ENCODE measurements around the gene TBCB.
A peak's percentile ranks its signal among the peaks of the same experiment; 100 is the strongest.
"Not testable (repeated sequence)": the region's sequence is repeated elsewhere in the genome, so short reads cannot be mapped to it uniquely, and the experiment has no call there.

The TBCB gene, protein sequence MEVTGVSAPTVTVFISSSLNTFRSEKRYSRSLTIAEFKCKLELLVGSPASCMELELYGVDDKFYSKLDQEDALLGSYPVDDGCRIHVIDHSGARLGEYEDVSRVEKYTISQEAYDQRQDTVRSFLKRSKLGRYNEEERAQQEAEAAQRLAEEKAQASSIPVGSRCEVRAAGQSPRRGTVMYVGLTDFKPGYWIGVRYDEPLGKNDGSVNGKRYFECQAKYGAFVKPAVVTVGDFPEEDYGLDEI

DNA sequence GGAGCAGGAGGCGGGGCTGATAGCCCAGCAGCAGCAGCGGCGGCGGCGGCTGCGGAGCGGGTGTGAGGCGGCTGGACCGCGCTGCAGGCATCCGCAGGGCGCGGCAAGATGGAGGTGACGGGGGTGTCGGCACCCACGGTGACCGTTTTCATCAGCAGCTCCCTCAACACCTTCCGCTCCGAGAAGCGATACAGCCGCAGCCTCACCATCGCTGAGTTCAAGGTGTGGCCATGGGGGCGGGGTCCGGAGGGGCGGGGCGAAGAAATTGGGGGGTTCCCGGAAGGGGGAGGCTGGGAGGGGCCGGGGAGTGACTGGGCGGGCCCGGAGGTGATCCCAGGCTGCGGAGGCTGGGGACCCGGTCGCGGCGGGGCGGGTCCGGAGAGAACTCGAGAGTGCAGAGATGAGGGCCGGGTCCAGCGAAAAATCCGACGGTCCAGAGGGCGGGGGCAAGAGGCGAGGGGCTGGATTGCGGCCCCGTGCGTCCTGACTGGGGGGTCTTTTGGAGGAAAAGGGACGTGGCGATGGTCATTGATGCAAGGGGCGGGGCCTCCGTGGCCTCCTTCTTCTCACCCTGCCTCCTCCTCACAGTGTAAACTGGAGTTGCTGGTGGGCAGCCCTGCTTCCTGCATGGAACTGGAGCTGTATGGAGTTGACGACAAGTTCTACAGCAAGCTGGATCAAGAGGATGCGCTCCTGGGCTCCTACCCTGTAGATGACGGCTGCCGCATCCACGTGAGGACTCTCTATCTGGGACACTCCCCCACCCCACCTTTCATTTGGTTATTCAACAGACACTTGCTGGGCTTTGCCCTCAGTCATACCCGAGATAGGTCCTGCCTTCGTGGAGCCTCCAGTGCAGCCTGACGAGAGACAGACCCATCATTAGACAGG, at the start of gene TBCB:
Gene TBCB, plus strand, starts transcription at position 16 of the 891 bp plus-strand sequence. Its CDS starts 93 bp downstream, at position 109.
- Histone ChIP-seq H3K4me3 (ENCODE audit: low read depth, low read length) (peak within 1 kb of the TSS; percentile 93), H3K79me2 (ENCODE audit: control insufficient read depth, insufficient read depth, low read length, unreplicated experiment) (peaks cover 8% of the 10 kb centered on the region), H3K4me1 (ENCODE audit: control insufficient read depth, insufficient read depth, low read length, unreplicated experiment) (peaks cover 4% of the 10 kb centered on the region), H3K36me3 (ENCODE audit: insufficient read depth, low read length) (no peaks in the 10 kb centered on the region), H2AFZ (ENCODE audit: low read length, unreplicated experiment) (peak within 1 kb of the TSS; percentile 65), H3K27ac (ENCODE audit: low read depth, low read length) (peak within 1 kb of the TSS; percentile 61), H3K27me3 (ENCODE audit: insufficient read depth, low read length) (no peaks in the 10 kb centered on the region)

DNA sequence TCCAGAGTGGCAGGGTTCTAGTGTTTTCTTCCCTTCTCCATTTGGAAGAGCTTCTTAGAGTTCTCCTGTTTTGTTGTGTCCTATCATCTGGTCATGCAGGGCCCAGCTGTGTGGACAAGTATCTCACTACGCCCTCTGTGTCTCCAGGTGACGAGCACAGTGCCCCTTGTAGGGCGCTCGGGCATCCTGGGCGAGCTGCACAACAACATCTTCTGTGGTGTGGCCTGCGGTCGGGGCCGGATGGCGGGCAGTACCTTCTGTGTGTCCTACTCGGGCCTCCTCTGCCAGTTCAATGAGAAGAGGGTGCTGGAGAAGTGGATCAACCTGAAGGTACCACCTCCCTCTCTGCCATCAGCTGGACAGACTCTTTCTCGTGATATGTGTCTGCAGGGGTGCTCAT, 47.6 kb upstream of the TBCB start:
- Histone ChIP-seq H3K27me3 (ENCODE audit: insufficient read depth, low read length) (no peaks in the 10 kb centered on the region), H3K36me3 (ENCODE audit: insufficient read depth, low read length) (no peaks in the 10 kb centered on the region), H2AFZ (ENCODE audit: low read length, unreplicated experiment) (no peak overlapping the region), H3K4me1 (ENCODE audit: control insufficient read depth, insufficient read depth, low read length, unreplicated experiment) (no peaks in the 10 kb centered on the region), H3K4me3 (ENCODE audit: low read depth, low read length) (no peak overlapping the region), H3K27ac (ENCODE audit: low read depth, low read length) (no peak overlapping the region), H3K79me2 (ENCODE audit: control insufficient read depth, insufficient read depth, low read length, unreplicated experiment) (no peaks in the 10 kb centered on the region)

DNA sequence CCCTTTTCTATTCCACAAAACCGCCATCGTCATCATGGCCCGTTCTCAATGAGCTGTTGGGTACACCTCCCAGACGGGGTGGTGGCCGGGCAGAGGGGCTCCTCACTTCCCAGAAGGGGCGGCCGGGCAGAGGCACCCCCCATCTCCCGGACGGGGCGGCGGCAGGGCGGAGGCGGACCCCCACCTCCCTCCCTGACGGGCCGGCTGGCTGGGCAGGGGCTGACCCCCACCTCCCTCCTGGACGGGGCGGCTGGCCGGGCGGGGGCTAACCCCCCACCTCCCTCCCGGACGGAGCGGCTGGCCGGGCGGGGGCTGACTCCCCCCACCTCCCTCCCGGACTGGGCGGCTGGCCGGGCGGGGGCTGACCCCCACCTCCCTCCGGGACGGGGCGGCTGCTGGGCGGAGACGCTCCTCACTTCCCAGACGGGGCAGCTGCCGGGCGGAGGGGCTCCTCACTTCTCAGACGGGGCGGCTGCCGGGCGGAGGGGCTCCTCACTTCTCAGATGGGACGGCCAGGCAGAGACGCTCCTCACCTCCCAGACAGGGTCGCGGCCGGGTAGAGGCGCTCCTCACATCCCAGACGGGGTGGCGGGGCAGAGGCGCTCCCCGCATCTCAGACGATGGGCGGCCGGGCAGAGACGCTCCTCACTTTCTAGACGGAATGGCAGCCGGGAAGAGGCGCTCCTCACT, 46.3 kb upstream of the TBCB start:
- not testable (repeated sequence) for H3K4me3 ChIP-seq (ENCODE audit: low read depth, low read length); H3K79me2 ChIP-seq (ENCODE audit: control insufficient read depth, insufficient read depth, low read length, unreplicated experiment); H3K36me3 ChIP-seq (ENCODE audit: insufficient read depth, low read length)

DNA sequence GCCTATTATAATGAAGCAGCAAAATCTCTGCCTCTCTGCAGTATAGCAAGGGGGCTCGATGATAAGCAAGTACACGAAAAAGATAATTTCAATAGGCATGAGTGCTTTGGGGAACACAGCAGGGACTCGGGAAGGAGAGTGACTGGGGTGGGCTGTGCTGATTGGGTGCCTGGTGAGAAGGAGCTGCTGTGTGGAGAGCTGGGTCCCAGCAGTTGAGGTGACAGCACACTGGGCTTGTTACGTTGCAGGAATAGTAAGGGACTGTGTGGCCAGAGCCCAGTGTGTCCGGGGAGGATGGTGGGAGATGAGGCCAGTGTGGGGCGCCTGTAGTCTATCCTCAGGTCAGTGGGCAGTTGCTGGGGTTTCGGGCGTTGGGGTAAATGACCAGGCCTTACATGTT, 43.2 kb upstream of the TBCB start:
- Histone ChIP-seq H2AFZ (ENCODE audit: low read length, unreplicated experiment) (no peak overlapping the region), H3K36me3 (ENCODE audit: insufficient read depth, low read length) (no peaks in the 10 kb centered on the region), H3K79me2 (ENCODE audit: control insufficient read depth, insufficient read depth, low read length, unreplicated experiment) (no peaks in the 10 kb centered on the region), H3K4me1 (ENCODE audit: control insufficient read depth, insufficient read depth, low read length, unreplicated experiment) (no peaks in the 10 kb centered on the region), H3K4me3 (ENCODE audit: low read depth, low read length) (no peak overlapping the region), H3K27me3 (ENCODE audit: insufficient read depth, low read length) (no peaks in the 10 kb centered on the region), H3K27ac (ENCODE audit: low read depth, low read length) (no peak overlapping the region)

More for the DNA sequence above, 46.3 kb upstream of the TBCB start:
- not testable (repeated sequence) for H3K27ac ChIP-seq (ENCODE audit: low read depth, low read length); H2AFZ ChIP-seq (ENCODE audit: low read length, unreplicated experiment); H3K27me3 ChIP-seq (ENCODE audit: insufficient read depth, low read length); H3K4me1 ChIP-seq (ENCODE audit: control insufficient read depth, insufficient read depth, low read length, unreplicated experiment)

DNA sequence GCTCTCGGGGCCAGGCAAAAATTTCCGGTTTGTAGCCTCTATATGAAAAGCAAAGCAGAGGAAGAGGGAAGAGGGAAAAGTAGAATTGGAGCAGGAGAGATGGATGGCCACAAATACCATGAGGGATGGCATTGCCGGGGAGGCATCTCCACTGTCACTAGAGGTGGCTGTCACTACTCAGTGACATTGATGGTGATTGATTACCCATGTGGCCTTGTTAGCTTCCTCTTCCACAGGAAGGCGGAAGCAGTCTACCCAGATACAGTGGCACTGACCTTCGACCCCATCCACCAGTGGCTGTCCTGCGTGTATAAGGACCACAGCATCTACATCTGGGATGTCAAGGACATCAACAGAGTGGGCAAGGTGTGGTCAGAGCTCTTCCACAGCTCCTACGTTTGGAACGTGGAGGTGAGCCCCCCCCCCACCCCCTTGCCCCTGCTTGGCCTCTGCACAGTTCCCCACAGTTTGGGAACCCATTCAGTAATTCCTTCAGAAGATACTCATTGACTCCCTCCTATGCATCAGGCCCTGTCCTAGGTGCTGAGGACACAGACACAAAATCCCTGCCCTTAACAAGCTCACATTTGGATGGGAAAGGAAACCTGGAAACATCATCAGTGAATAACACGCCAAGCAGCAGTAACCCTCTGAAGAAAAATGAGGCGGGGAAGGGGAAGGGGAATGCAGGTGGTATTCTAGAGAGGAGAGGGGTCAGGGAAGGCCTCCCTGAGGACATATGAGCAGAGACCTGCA, 42.0 kb upstream of the TBCB start:
- no peak overlapping the region for H2AFZ ChIP-seq (ENCODE audit: low read length, unreplicated experiment)
- no peaks in the 10 kb centered on the region for H3K4me1 ChIP-seq (ENCODE audit: control insufficient read depth, insufficient read depth, low read length, unreplicated experiment)
- H3K27ac ChIP-seq (ENCODE audit: low read depth, low read length): no peak overlapping the region
- H3K36me3 ChIP-seq (ENCODE audit: insufficient read depth, low read length): no peaks in the 10 kb centered on the region
- H3K4me3 ChIP-seq (ENCODE audit: low read depth, low read length): no peak overlapping the region
- no peaks in the 10 kb centered on the region for H3K27me3 ChIP-seq (ENCODE audit: insufficient read depth, low read length)
- no peaks in the 10 kb centered on the region for H3K79me2 ChIP-seq (ENCODE audit: control insufficient read depth, insufficient read depth, low read length, unreplicated experiment)

DNA sequence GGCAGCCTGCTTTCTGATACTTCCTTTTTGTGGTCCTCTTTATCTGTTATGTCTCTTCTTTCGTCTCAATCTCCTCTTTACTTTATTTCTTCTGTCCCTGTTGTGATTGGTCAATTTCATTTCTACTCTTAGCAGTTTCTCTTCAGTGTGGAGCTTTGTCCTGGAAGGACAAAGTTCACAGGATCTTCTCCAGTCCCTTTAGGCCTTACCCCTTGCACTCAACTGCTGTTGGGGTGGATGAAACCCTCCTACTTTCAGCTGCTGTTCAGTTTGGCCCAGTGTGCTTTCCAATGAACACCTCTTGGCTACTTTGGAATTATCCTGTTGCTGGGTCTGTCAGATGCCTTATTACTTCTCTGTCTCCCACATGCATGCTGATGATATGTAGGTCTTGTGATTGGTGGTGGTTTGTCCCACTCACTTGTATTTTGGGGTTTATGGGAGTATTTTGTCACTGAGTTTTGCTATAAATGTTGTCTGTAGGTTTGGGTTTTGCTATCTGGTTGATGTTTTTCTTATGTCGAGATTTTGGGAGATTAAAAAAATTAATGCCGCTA, 35.8 kb upstream of the TBCB start:
- Histone ChIP-seq H3K27ac (ENCODE audit: low read depth, low read length) (no peak overlapping the region), H3K36me3 (ENCODE audit: insufficient read depth, low read length) (no peaks in the 10 kb centered on the region), H3K27me3 (ENCODE audit: insufficient read depth, low read length) (no peaks in the 10 kb centered on the region), H3K79me2 (ENCODE audit: control insufficient read depth, insufficient read depth, low read length, unreplicated experiment) (no peaks in the 10 kb centered on the region), H2AFZ (ENCODE audit: low read length, unreplicated experiment) (no peak overlapping the region), H3K4me1 (ENCODE audit: control insufficient read depth, insufficient read depth, low read length, unreplicated experiment) (peaks cover 8% of the 10 kb centered on the region), H3K4me3 (ENCODE audit: low read depth, low read length) (no peak overlapping the region)

DNA sequence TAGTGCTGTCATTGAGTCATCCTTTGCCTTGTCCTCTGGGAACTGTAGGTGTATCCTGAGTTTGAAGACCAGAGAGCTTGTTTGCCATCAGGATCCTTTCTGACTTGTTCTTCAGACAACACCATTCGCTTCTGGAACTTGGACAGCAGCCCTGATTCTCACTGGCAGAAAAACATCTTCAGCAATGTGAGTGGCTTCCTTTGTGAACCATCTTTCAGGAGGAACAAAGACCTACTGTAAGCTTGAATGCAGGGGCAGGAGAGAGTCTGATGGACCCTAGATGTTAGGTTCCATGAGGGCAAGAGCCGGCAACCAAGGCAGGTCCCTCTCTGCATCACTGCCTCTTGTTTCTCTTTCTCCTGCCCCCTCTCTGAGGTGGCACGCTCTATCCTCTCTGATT, 33.9 kb upstream of the TBCB start:
- Histone ChIP-seq H2AFZ (ENCODE audit: low read length, unreplicated experiment) (no peak overlapping the region), H3K36me3 (ENCODE audit: insufficient read depth, low read length) (no peaks in the 10 kb centered on the region), H3K4me3 (ENCODE audit: low read depth, low read length) (no peak overlapping the region), H3K27me3 (ENCODE audit: insufficient read depth, low read length) (no peaks in the 10 kb centered on the region), H3K27ac (ENCODE audit: low read depth, low read length) (no peak overlapping the region), H3K4me1 (ENCODE audit: control insufficient read depth, insufficient read depth, low read length, unreplicated experiment) (peaks cover 8% of the 10 kb centered on the region), H3K79me2 (ENCODE audit: control insufficient read depth, insufficient read depth, low read length, unreplicated experiment) (no peaks in the 10 kb centered on the region)

DNA sequence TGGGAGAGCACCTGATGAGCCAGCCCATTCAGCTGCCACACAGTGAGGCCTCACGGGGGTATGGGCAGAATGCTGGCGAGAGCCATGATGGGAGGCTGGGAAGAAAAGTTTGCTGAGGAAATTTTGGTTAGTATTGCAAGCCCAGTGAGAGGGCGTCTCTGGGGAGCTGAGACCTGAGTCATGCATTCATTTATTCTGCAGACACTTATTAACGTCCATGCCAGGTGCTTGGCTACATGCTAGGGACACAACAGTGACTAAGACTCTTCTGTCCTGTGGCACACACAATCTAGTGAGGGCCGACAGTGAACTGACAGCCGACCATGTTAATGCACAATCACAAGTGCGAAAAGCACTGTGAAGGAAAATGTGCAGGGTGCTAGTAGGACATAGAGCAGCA, 33.4 kb upstream of the TBCB start:
- H2AFZ ChIP-seq (ENCODE audit: low read length, unreplicated experiment): no peak overlapping the region
- no peak overlapping the region for H3K27ac ChIP-seq (ENCODE audit: low read depth, low read length)
- H3K36me3 ChIP-seq (ENCODE audit: insufficient read depth, low read length): no peaks in the 10 kb centered on the region
- H3K4me1 ChIP-seq (ENCODE audit: control insufficient read depth, insufficient read depth, low read length, unreplicated experiment): peaks cover 8% of the 10 kb centered on the region
- no peaks in the 10 kb centered on the region for H3K79me2 ChIP-seq (ENCODE audit: control insufficient read depth, insufficient read depth, low read length, unreplicated experiment)
- no peaks in the 10 kb centered on the region for H3K27me3 ChIP-seq (ENCODE audit: insufficient read depth, low read length)
- H3K4me3 ChIP-seq (ENCODE audit: low read depth, low read length): no peak overlapping the region

DNA sequence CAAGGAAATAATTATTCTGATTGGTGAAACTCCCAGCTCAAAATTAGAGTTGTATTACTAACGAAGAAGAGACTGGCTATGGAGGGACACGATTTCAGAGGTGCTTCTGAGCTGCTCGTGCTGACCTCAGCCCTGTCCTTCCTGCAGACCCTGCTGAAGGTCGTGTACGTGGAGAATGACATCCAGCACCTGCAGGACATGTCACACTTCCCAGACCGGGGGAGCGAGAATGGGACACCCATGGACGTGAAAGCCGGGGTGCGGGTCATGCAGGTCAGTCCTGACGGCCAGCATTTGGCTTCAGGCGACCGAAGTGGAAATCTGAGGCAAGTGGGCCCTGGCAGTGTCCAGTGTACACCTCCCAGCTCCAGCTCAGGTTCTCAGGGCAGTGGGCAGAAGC, 32.4 kb upstream of the TBCB start:
- no peak overlapping the region for H3K27ac ChIP-seq (ENCODE audit: low read depth, low read length)
- H3K36me3 ChIP-seq (ENCODE audit: insufficient read depth, low read length): no peaks in the 10 kb centered on the region
- peaks cover 8% of the 10 kb centered on the region for H3K4me1 ChIP-seq (ENCODE audit: control insufficient read depth, insufficient read depth, low read length, unreplicated experiment)

More for the DNA sequence above, 32.4 kb upstream of the TBCB start:
- Histone ChIP-seq H2AFZ (ENCODE audit: low read length, unreplicated experiment) (no peak overlapping the region), H3K79me2 (ENCODE audit: control insufficient read depth, insufficient read depth, low read length, unreplicated experiment) (no peaks in the 10 kb centered on the region), H3K4me3 (ENCODE audit: low read depth, low read length) (no peak overlapping the region), H3K27me3 (ENCODE audit: insufficient read depth, low read length) (no peaks in the 10 kb centered on the region)

All from ACC112 (cell line).